SK-N-SH treated with all-trans-retinoic acid at 6 μM for 48 hours (cell line): ENCODE measurements around the gene IL1RL1.
"Not testable (repeated sequence)": the region's sequence is repeated elsewhere in the genome, so short reads cannot be mapped to it uniquely, and the experiment has no call there.

Experiments used
- ARNTL ChIP-seq: fragments of 450-650 bp; formaldehyde crosslinking; IDR thresholded peaks from 2 replicates; pipeline ENCODE4 v1.5.0; 2020; ENCODE audit warnings: low read depth, mild to moderate bottlenecking, moderate library complexity, borderline replicate concordance
- CSDC2 ChIP-seq: fragments of 250-450 bp; sonication (Bioruptor Pico); IDR thresholded peaks from 2 replicates; pipeline ENCODE4 v1.5.0; 2020; ENCODE audit warnings: mild to moderate bottlenecking, moderate library complexity
- PPARA ChIP-seq: fragments of 250-450 bp; sonication (Bioruptor Pico); IDR thresholded peaks from 2 replicates; pipeline ENCODE4 v1.5.0; 2020; ENCODE audit warnings: mild to moderate bottlenecking, borderline replicate concordance
- SNAI2 ChIP-seq: fragments of 250-450 bp; sonication (Bioruptor Pico); IDR thresholded peaks from 2 replicates; pipeline ENCODE4 v1.5.0; 2020; ENCODE audit warnings: mild to moderate bottlenecking, moderate library complexity
- ZC3H10 ChIP-seq: fragments of 250-450 bp; sonication (Bioruptor Pico); IDR thresholded peaks from 2 replicates; pipeline ENCODE4 v1.5.1; 2021; ENCODE audit warnings: mild to moderate bottlenecking, moderate library complexity
- ZNF565 ChIP-seq: fragments of 450-650 bp; formaldehyde crosslinking; conservative IDR thresholded peaks from 2 replicates; pipeline ENCODE4 v1.5.0; 2020; ENCODE audit warnings: low read depth, mild to moderate bottlenecking, moderate library complexity
- TF ChIP-seq, protein P1 (sequence below): fragments of 250-450 bp; sonication (Bioruptor Pico); IDR thresholded peaks from 2 replicates; pipeline ENCODE4 v1.8.0; 2020; ENCODE audit warnings: mild to moderate bottlenecking, moderate library complexity, borderline replicate concordance

DNA sequence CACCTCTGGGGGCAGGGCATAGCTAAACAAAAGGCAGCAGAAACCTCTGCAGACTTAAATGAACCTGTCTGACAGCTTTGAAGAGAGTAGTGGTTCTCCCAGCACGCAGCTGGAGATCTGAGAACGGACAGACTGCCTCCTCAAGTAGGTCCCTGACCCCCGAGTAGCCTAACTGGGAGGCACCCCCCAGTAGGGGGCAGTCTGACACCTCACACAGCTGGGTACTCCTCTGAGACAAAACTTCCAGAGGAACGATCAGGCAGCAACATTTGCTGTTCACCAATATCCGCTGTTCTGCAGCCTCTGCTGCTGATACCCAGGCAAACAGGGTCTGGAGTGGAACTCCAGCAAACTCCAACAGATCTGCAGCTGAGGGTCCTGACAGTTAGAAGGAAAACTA is 13.6 kb downstream of the IL1RL1 start:
- TF ChIP-seq ZC3H10, PPARA, CSDC2, SNAI2, ZNF565, ARNTL (CRISPR knock-in tag): not testable (repeated sequence)
- TF ChIP-seq, protein P1, sequence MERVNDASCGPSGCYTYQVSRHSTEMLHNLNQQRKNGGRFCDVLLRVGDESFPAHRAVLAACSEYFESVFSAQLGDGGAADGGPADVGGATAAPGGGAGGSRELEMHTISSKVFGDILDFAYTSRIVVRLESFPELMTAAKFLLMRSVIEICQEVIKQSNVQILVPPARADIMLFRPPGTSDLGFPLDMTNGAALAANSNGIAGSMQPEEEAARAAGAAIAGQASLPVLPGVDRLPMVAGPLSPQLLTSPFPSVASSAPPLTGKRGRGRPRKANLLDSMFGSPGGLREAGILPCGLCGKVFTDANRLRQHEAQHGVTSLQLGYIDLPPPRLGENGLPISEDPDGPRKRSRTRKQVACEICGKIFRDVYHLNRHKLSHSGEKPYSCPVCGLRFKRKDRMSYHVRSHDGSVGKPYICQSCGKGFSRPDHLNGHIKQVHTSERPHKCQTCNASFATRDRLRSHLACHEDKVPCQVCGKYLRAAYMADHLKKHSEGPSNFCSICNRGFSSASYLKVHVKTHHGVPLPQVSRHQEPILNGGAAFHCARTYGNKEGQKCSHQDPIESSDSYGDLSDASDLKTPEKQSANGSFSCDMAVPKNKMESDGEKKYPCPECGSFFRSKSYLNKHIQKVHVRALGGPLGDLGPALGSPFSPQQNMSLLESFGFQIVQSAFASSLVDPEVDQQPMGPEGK (CRISPR knock-in tag), result not testable (repeated sequence)
